SK-N-SH (cell line): Measurements from ENCODE around the gene RABAC1.

Source experiments
- EZH2phosphoT487 ChIP-seq: fragments of 200-600 bp; sonication (generic); IDR thresholded peaks from 2 replicates; pipeline ENCODE4 v1.6.1; 2017; ENCODE audit warnings: low read depth, mixed run types, mild to moderate bottlenecking, antibody characterized with exemption, moderate library complexity, borderline replicate concordance
- POLR2AphosphoS5 ChIP-seq: IDR thresholded peaks from 2 replicates; pipeline ENCODE4 v1.6.1; 2012; ENCODE audit warnings: low read depth, low read length
- YY1 ChIP-seq: IDR thresholded peaks from 2 replicates; pipeline ENCODE4 v1.4.0; 2012; ENCODE audit warnings: low read depth, mild to moderate bottlenecking
- TF ChIP-seq, protein P1 (sequence below): fragments of 200-600 bp; sonication (generic); IDR thresholded peaks from 2 replicates; pipeline ENCODE4 v1.6.1; 2017; ENCODE audit warnings: antibody characterized with exemption, mild to moderate bottlenecking, moderate library complexity
- TF ChIP-seq, protein P2 (sequence below): IDR thresholded peaks from 2 replicates; pipeline ENCODE4 v1.4.0; 2012; ENCODE audit warnings: low read depth

DNA sequence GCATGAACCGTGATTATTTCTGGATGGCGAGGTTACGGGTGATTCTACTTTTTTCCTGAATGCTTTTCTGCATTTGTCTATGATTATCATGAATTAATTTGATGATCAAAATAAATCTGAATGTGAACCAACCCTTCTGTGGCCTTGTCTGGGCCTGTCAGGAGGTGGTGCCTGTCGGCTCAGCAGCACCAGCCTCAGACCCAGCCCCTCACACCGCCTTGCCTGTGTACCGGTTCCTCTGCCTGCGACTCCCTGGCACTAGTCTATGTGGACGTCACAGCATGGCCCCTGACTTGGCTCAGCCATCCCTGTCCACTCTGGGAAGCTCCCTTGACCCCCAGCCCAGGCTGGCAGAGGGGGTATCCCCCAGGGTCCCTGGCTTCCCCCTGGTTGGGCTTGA, 15.5 kb upstream of the RABAC1 start:
- TF ChIP-seq, protein P1, sequence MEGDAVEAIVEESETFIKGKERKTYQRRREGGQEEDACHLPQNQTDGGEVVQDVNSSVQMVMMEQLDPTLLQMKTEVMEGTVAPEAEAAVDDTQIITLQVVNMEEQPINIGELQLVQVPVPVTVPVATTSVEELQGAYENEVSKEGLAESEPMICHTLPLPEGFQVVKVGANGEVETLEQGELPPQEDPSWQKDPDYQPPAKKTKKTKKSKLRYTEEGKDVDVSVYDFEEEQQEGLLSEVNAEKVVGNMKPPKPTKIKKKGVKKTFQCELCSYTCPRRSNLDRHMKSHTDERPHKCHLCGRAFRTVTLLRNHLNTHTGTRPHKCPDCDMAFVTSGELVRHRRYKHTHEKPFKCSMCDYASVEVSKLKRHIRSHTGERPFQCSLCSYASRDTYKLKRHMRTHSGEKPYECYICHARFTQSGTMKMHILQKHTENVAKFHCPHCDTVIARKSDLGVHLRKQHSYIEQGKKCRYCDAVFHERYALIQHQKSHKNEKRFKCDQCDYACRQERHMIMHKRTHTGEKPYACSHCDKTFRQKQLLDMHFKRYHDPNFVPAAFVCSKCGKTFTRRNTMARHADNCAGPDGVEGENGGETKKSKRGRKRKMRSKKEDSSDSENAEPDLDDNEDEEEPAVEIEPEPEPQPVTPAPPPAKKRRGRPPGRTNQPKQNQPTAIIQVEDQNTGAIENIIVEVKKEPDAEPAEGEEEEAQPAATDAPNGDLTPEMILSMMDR: no peak
- no peak for TF ChIP-seq POLR2AphosphoS5
- TF ChIP-seq, protein P2, sequence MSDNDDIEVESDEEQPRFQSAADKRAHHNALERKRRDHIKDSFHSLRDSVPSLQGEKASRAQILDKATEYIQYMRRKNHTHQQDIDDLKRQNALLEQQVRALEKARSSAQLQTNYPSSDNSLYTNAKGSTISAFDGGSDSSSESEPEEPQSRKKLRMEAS: no peak
- no peak for TF ChIP-seq YY1
- TF ChIP-seq EZH2phosphoT487: no peak
